ENCODE results near the gene BRICD5. TPM values are rescaled to one million over a fixed set of nuclear protein-coding genes. Genes with fewer than 3 reads are reported as not detected.

BRICD5 gene
- total RNA-seq, 1 donor from 2014 or later, result 2.2 TPM

DNA sequence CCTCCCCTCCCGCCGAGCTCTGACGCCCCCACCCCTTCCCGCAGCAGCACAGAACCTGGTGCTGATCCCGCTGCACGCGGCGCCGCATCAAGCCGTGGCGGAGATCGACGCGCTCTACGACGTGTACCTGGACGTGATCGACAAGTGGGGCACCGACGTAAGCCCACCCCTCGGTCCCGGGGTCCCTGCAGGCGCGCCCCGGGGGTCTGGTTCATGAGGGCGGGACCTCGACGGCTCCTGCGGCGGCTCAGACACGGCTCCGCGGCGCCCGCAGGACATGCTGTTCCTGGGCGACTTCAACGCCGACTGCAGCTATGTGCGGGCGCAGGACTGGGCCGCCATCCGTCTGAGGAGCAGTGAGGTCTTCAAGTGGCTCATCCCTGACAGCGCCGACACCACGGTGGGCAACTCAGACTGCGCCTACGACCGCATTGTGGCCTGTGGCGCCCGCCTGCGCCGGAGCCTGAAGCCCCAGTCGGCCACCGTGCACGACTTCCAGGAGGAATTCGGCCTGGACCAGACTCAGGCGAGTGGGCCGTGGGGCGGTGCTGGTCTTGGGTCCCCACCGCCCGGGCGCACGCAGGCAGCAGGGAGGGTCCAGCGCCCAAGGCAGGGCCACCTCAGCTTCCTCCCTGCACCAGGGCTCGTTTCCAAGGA is 27.0 kb upstream of the BRICD5 start:
- no peak for DNase-seq (ENCODE audit: low read depth in 2 of 2)

DNA sequence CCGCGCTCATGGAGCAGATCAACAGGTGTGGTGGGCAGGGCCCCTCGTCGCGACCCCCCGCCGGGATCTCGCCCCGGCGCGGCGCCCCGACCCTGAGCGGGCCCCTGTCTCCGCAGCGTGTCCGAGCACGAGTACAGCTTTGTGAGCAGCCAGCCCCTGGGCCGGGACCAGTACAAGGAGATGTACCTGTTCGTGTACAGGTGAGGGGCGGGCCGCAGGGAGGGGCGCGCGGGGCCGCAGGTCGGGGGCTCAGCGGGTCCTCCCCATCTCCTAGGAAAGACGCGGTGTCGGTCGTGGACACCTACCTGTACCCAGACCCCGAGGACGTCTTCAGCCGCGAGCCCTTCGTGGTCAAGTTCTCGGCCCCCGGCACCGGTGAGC is 26.4 kb upstream of the BRICD5 start:
- no peak for DNase-seq (ENCODE audit: low read depth in 2 of 2)

DNA sequence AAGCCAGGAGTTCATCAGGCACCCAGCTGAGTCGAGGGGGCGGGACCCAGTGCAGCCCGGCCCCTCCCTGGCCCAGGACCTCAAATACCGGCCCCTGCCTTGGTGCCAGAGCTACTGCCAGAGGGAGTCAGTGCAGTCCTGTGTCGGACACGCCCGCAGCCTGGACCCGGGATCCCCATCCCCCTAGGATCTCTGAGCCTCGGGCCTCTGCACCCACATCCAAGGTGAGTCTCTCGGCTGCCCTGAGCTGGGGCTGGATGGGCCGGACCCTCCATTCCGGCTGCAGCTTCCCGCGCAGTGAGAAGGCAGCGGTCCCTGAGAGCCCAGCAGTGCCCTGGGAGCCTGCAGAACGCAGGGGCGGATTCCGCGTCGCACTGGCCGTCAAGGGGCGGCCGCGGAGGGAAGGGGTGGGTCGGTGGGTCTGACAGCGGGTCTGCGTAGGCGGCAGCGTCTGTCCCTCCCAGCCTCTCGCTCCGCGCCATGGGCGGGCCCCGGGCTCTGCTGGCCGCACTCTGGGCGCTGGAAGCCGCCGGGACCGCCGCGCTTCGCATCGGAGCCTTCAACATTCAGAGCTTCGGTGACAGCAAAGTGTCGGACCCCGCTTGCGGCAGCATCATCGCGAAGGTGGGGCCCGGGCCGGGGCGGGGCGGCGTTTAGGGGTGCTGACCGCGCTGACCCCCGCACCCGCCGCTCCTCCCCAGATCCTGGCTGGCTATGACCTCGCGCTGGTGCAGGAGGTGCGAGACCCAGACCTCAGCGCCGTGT is 25.9 kb upstream of the BRICD5 start, which contains the start of gene DNASE1L2:
Gene DNASE1L2 (plus strand): TSS at position 108 of the 765 bp plus-strand sequence. CDS start 373 bp downstream, at position 481.
- peak in 1 of 2 donors; percentile 51 for DNase-seq (ENCODE audit: low read depth in 2 of 2)

DNA sequence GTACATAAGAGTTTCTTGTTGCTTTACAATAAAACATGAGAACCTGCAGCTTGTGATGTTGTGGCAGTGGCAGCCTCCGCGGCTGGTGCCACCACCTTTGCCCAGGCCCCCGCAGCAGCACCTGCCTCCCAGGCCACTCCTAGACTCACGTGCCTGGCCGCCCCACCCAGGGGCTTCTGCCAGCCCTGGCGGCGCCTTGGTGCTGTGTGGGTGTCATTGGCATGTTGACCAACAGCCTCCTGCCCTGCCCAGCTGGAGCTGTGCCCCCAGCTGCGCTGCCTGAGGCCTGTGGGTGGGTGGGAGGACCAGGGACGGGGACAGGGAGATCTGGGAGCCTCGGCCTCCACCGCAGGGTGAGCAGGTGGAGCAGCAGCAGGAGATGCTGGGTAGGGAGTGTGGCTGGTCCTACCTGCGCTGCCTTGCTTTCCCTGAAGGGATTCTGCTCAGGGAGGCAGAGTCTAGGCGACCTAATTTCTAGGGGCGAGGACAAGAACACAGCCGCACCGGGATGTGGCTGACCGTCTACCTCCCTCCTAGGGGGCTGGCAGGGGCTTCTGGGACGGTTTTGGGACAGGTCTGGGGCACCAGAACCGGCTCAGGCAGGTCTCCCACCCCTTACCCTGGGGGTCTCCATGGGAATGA is 25.2 kb upstream of the BRICD5 start:
- DNase-seq (ENCODE audit: low read depth in 2 of 2), result no peak

DNA sequence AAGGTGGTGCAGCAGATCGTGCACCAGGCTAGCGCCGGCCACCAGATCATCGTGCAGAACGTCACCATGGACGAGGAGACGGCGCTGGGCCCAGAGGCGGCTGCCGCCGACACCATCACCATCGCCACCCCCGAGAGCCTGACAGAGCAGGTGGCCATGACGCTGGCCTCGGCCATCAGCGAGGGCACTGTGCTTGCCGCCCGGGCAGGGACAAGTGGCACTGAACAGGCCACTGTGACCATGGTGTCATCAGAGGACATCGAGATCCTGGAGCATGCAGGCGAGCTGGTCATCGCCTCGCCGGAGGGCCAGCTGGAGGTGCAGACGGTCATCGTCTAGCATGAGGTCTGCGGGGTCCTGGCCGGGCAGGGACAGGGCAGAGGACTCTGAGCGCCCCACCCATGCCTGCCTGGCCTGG is 24.6 kb upstream of the BRICD5 start:
- no peak for DNase-seq (ENCODE audit: low read depth in 2 of 2)

DNA sequence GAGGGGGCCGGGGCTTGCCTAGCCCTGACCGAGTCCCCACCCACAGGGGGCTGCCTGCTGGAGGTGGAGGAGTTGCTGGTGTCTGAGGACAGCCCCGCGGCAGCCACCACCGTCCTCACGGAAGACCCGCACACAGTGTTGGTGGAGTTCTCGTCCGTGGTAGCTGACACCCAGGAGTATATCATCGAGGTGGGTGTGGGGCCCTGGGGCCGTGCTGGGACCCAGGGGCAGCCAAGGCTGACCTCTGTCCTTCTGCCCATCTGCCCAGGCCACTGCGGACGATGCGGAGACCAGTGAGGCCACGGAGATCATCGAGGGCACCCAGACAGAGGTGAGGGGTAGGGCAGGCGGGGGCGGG is 24.1 kb upstream of the BRICD5 start:
- no peak for DNase-seq (ENCODE audit: low read depth in 2 of 2)

DNA sequence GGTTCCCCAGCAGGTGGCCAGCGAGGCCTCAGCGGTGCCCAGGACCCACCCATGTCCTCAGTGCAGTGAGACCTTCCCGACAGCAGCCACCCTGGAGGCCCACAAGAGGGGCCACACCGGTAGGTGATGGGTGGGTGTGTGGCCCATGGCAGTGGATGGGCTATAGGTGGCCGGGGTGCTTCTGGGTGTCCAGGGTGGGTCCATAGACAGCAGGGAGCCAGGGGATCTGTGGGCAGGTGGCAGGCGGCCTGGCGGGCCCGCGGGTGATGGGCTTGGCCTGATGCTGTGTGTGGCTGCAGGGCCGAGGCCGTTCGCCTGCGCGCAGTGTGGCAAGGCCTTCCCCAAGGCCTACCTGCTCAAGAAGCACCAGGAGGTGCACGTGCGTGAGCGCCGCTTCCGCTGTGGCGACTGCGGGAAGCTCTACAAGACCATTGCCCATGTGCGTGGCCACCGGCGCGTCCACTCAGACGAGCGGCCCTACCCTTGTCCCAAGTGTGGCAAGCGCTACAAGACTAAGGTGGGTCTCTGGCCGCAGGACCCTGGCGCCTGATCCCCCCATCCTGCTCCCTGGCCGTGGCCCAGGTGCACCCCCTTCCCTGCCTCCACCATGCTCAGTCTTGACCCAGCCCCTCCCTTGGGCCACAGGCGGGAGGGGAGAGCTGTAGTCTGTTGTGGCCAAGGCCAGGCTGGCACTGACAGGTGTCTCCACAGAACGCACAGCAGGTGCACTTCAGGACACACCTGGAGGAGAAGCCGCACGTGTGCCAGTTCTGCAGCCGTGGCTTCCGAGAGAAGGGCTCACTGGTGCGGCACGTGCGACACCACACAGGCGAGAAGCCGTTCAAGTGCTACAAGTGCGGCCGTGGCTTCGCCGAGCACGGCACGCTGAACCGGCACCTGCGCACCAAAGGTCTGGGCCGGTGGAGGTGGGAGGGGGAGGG is 23.5 kb upstream of the BRICD5 start:
- no peak for DNase-seq (ENCODE audit: low read depth in 2 of 2)

DNA sequence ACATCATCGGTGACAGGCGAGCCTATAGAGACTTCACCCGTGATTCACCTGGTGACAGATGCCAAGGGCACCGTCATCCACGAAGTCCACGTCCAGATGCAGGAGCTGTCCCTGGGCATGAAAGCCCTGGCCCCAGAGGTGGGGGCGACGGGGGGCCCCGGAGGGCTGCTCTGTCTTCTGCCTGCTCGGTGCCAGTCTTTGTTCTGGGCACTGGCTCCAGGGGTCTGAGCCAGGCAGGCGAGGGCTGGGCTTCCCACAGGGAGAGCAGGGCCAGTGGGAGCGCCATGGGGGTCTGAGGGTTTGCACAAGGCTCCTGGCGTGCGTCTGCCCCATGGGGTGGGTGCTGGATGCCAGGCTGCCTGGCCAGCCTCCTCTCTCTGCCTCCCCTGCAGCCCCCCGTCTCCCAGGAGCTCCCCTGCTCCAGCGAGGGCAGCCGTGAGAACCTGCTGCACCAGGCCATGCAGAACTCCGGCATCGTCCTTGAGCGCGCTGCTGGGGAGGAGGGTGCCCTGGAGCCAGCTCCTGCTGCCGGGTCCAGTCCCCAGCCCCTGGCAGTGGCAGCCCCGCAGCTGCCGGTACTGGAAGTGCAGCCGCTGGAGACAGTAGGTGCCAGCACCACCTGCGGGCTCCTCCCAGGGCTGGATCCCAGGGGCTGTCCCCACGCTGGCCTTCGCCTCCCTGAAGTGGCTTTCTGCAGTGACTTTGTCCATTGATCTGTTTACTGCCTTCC is 22.5 kb upstream of the BRICD5 start:
- DNase-seq (ENCODE audit: low read depth in 2 of 2), result no peak

DNA sequence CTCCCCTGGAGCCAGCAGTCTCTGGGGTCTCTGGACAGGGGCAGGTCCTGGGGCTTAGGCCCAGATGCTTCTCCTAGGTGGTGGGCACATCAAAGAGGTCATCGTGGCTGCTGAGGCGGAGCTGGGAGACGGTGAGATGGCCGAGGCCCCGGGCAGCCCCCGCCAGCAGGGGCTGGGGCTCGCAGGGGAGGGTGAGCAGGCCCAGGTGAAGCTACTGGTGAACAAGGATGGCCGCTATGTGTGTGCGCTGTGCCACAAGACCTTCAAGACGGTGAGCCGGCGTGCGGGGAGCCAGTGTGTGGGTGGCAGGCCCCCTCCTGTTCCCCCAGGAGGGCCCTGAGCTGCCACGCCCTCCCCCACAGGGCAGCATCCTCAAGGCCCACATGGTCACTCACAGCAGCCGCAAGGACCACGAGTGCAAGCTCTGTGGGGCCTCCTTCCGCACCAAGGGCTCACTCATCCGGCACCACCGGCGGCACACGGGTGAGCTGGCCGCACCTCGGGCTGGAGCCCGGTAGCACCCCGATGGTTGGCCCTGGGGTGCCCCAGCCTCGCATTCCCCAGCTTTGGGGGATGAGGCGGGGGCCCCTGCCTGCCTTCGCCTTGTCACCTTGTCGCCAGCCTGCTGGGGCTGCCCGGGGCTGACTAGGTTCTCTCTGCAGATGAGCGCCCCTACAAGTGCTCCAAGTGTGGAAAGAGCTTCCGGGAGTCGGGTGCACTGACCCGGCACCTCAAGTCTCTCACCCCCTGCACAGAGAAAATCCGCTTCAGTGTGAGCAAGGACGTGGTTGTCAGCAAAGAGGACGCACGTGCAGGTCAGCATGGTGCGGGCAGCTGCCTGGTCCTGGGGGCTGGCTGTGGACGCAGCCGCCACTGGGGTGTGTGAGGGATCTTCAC is 21.7 kb upstream of the BRICD5 start:
- no peak for DNase-seq (ENCODE audit: low read depth in 2 of 2)

DNA sequence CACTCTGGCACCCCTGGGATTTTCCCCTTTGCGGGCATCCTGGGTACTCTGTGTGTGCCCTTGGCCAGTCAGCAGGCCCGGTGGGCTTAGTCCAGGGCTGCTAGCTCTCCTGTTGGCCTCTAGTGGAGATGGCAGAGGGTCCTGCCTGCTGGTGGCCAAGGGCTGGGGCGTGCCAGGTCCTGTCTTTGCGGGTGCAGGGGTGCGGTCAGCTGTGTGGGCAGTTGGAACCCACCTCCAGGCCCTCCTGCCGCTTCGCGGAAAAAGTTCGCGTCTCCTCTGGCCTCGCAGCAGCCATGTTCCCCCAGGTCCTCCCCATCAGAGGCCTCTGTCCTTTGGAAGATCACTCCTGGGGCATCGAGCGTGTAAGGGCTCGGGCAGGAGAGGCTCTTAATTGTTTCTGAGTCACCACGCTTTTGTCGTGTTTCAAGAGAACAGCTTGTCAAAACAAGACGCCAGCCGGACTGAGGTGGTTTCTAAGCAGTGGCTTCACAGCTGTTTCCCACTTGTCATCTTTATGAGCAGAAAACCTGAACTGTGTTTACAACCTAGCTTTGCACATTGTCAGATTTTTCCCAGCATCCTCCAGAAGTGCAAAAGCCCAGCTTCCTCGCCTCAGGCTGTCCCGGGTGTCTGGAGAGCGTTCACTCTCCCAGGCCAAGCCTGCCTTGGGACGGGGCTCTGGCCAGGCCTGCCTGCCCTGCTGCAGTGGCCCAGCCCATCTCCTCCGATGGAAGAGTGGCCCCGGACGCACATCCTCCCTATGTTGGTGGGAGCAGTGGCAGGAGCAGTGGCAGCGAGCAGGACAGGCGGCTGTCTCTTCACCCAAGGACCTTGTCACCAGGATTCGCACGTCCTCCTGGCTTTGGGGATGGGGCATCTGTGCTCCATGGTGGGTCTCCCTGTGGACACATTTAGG is 20.6 kb upstream of the BRICD5 start:
- no peak for DNase-seq (ENCODE audit: low read depth in 2 of 2)

DNA sequence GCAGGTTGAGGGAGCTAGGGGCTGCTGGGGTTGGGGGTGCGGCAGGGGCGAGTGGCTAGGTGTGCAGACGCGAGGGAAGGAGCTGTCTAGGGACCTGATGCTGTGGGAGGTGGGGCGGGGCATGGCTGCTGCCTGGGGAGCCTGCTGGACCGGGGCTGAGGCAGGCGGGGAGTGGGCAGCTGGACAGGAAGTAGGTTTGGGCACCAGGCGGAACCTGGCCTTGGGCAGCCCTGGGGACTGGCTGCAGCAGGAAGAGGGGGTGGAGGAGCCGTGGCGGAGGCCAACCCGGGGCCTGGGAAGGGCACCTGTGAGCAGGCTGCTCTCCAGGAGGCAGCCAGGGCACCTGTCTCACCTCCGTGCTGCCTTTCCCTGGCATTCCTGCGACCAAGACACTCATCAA is 19.7 kb upstream of the BRICD5 start:
- DNase-seq (ENCODE audit: low read depth in 2 of 2), result no peak

DNA sequence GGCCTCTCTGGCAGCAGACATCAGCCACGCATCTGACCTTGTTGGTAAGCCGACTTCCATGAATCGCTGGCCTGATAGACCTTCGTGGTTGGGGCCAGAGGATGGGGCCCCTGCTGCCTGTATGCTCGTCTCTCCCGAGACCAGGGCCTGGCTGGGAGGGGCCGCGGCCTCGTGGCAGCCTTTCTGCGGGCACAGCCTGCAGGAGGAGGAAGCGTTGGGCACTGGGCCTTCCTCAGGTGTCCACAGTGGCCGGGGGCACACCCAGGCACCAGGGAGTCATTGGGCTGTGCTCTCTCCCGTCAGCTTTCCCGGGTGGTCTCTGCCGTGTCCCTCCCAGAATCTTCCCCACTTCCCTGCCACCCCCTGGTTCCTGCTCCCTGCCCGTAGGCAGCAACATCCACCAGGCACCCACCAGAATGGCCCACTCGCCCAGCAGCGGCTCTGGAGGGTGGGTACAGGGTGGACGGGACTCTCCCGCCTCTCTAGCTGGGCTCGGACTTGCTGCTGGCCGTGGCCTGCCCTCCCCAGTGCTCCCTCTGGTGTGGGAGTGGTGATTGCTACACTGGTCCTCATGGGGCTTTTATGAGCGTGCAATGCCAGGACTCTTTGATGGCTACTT is 19.1 kb upstream of the BRICD5 start:
- DNase-seq (ENCODE audit: low read depth in 2 of 2), result no peak

DNA sequence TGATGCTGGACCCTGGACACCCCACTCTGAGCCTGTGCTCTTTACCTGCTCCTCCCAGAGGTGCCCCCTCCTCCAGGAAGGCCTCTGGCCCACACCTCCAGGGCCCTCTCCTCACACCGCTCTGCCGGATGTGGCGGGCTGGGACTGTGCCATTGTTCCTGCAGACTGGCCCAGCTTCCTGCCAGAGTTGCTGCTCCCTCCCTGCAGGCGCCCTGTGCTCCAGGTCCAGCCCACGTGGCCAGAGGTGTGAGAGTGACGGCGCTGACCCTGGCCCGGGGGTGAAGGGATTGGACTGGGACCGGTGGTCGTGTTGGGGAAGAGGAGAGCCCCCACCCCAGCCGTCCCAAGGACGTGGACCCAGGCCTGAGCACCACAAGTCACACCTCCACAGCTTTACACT is 18.4 kb upstream of the BRICD5 start:
- DNase-seq (ENCODE audit: low read depth in 2 of 2), result no peak

DNA sequence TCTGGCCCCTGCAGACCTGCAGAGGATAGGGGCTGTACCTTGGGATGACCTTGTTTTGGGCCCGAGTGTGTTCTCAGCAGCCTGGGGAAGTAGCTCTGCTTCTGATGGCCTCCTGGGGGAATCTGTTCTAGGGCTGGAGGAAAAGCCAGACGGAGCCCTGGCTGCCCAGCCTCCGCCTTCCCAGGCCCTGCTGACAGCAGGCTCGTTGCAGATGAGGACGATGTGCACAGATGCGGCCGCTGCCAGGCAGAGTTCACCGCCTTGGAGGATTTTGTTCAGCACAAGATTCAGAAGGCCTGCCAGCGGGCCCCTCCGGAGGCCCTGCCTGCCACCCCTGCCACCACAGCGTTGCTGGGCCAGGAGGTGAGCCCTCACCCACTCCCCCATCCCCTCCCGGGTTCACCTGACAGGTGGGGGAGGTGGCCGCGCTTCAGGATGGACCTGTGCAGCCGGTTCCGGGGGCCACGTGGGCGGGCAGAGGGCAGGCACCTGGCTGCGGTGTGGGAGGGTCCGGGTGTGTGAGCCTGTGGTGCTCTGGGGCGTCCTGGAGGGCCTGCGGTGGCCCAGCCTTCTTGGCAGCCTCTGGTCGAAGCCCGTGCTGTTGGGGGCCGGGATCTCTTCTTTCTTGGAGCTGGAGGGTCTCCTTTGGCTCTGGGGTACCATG is 17.6 kb upstream of the BRICD5 start:
- DNase-seq (ENCODE audit: low read depth in 2 of 2), result no peak

DNA sequence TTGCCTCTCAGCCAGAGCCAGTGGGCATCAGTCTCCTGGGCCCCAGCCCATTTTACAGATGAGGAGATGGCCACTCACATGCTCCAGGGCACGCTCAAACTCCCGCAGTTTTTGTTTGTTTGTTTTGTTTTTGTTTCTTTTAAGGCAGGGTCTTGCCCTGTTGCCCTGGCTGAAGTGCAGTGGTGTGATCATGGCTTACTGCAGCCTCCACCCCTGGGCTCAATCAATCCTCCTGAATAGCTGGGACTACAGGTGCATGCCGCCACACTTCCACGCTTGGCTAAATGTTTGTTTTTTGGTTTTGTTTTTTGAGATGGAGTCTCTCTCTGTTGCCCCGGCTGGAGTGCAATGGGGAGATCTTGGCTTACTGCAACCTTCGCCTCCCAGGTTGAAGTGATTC is 16.3 kb upstream of the BRICD5 start:
- no peak for DNase-seq (ENCODE audit: low read depth in 2 of 2)

DNA sequence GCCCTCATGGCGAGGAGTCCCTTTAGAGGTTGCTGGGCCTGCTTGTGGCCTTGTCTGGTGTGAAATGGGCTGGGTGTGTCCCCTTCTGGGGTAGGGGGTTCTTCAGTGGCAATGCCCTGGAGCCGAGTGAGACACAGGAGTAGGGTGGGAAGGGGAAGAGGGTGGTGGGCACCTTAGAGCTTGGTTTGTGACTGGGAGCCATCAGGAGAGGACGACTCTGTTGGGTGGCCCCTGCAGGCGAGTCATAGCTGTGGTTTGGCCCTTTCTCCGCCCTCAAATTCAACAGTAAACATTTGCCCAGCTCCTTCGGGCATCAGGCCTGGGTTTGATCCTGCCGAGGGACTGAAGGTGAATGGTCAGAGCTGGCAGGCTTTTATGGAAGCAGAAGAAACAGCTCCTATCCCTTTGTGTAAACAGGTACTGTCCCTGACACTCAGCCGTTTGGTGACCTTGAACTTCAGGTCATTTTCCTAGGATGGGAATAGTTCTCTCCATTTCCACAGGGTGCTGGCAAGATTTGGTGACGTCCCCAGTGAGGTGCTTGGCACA is 15.7 kb upstream of the BRICD5 start:
- no peak for DNase-seq (ENCODE audit: low read depth in 2 of 2)

DNA sequence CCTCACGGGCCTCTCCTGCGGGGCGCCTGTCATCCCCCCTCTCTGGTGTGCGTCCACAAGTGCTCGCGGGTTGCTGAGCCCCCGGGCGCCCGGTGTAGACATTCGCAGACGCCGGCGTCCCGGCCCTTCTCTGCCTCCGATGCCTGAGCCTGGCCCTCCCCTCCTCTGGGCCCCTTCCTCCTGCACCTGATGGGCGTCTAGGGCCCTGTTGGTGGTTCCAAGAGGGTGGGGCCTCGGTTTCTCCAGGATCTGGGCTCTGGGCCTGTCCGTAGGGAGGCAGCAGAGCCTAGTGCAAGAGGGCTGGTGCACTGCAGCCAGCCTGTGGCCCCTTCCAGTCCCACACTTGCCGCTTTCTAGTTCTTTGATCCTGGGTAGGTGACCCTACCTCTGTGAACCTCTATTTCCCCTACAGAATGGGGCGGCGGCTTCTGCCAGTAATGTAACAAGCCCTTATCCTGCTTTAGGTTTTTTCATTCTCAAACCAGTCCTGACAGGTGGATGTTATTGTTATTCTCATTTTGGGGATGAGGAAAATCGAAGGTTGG is 13.4 kb upstream of the BRICD5 start:
- DNase-seq (ENCODE audit: low read depth in 2 of 2), result peak; percentile 71 to 77

Measured in lung microvascular endothelial cell (primary cell).